PC-9 (cell line): ENCODE measurements around the gene A4GALT. TPM values are rescaled to one million over a fixed set of nuclear protein-coding genes. Genes with fewer than 3 reads are reported as not detected.
A peak's percentile ranks its signal among the peaks of the same experiment; 100 is the strongest.

ENCODE experiments used
- BruUV-seq: library from RNA; stranded (reverse); fragments of 400-500 nt; replicated peaks from 2 replicates; lab custom pipeline; 2021; lab: Mats Ljungman, UMichigan
- CTCF ChIA-PET: fragments of 300-600 bp; sonication (Branson Sonifier 250); formaldehyde crosslinking; loops from one replicate; lab custom pipeline; 2022; ENCODE audit warnings: antibody characterized with exemption; lab: Charles Lee
- POLR2A ChIA-PET: fragments of 300-600 bp; sonication (Branson Sonifier 250); formaldehyde crosslinking; loops from one replicate; lab custom pipeline; 2022; ENCODE audit warnings: antibody characterized with exemption; ENCODE audit not compliant: unreplicated experiment; lab: Charles Lee
- DNase-seq, 2 experiments: peaks; one replicate each; pipeline versions ENCODE4 v3.0.0 to v3.0.0-alpha.2; 2015 to 2022; ENCODE audit warnings: mixed read lengths in 1 of 2
- H2AFZ ChIP-seq: fragments of 200-600 bp; sonication (generic); 2 replicates; pipeline ENCODE4 v1.8.1; 2017; ENCODE audit warnings: antibody characterized with exemption
- H3F3A ChIP-seq: fragments of 200-600 bp; sonication (generic); 2 replicates; pipeline ENCODE4 v1.8.1; 2017; ENCODE audit warnings: antibody characterized with exemption, mild to moderate bottlenecking, low read depth; ENCODE audit not compliant: insufficient read depth
- H3K27ac ChIP-seq: fragments of 200-600 bp; sonication (generic); 2 replicates; pipeline ENCODE4 v1.6.1; 2016; ENCODE audit warnings: mixed run types
- H3K27me3 ChIP-seq: fragments of 200-600 bp; sonication (generic); 2 replicates; pipeline ENCODE4 v1.6.1; 2016; ENCODE audit warnings: low read depth, mixed run types; ENCODE audit not compliant: insufficient read depth
- H3K36me3 ChIP-seq: fragments of 200-600 bp; sonication (generic); 2 replicates; pipeline ENCODE4 v1.6.1; 2016; ENCODE audit warnings: low read depth, mixed run types
- H3K4me1 ChIP-seq: fragments of 200-600 bp; sonication (generic); replicated peaks from 2 replicates; pipeline ENCODE4 v1.6.1; 2016; ENCODE audit warnings: mixed run types; ENCODE audit not compliant: insufficient read depth
- H3K4me2 ChIP-seq: fragments of 200-600 bp; sonication (generic); 2 replicates; pipeline ENCODE4 v1.6.1; 2017; ENCODE audit warnings: mixed run types
- H3K4me3 ChIP-seq: fragments of 200-600 bp; sonication (generic); 2 replicates; pipeline ENCODE4 v1.6.1; 2016; ENCODE audit warnings: mixed run types
- H3K79me2 ChIP-seq: fragments of 200-600 bp; sonication (generic); 2 replicates; pipeline ENCODE4 v1.6.1; 2017; ENCODE audit warnings: low read depth, mixed run types
- H3K9me2 ChIP-seq: fragments of 200-600 bp; sonication (generic); 2 replicates; pipeline ENCODE4 v1.8.1; 2017; ENCODE audit warnings: mild to moderate bottlenecking; ENCODE audit not compliant: insufficient read depth
- H3K9me3 ChIP-seq: fragments of 200-600 bp; sonication (generic); 2 replicates; pipeline ENCODE4 v1.8.1; 2016; ENCODE audit warnings: low read depth; ENCODE audit not compliant: insufficient read depth
- H4K20me1 ChIP-seq: fragments of 200-600 bp; sonication (generic); 2 replicates; pipeline ENCODE4 v1.8.1; 2017; ENCODE audit not compliant: insufficient read depth
- EZH2 ChIP-seq: fragments of 200-600 bp; sonication (generic); IDR thresholded peaks from 2 replicates; pipeline ENCODE4 v1.8.0; 2017; ENCODE audit warnings: antibody characterized with exemption, low read depth
- intact Hi-C: fragments of 100-400 bp; cut with micrococcal nuclease; formaldehyde crosslinking; loops from one replicate; pipeline ENCODE4 v1.10.0; 2022; ENCODE audit not compliant: unreplicated experiment
- total RNA-seq: library from RNA; stranded (reverse); gene quantifications from 2 replicates; pipeline ENCODE4 v1.2.3, GENCODE V29; 2021
- TF ChIP-seq, protein P1 (sequence below): fragments of 200-600 bp; sonication (generic); conservative IDR thresholded peaks from 2 replicates; pipeline ENCODE4 v1.6.1; 2017; ENCODE audit warnings: mixed run types, antibody characterized with exemption, mild to moderate bottlenecking, moderate library complexity

Gene A4GALT
- total RNA-seq, 1 experiment from 2014 or later, result 17.1 TPM

DNA sequence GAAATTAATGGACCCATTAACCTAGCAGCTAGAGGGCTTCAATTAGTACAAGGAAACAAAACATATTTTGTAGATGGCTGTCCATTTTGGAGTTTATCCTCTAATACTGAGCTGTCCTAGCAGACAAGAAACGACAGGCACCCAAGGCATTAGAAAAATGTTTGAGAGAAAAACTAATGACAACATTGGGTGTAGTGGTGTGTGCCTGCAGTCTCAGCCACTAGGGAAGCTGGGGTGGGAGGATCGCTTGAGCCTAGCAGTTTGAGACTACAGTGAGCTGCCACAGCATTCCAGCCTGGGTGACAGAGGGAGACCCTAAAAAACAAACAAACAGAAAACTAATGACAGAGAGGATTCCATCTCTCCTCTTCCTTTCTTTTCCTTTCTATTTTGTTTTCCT is 1.5 kb downstream of the A4GALT start:
- CTCF ChIA-PET, result interaction anchor here (0.6 kb wide), 1 partner anchor 142 kb away, joined by 8 read pairs; no protein-coding TSS in a partner anchor
- no peaks in the 10 kb centered on the region for H3K36me3 ChIP-seq
- BruUV-seq, result no TSS peak
- no peak overlapping the region for H3K4me3 ChIP-seq
- no peak overlapping the region for H3K27ac ChIP-seq
- H3F3A ChIP-seq, result peaks cover 21% of the 10 kb centered on the region; the same call in 1 of the 2 replicates
- no peak for DNase-seq
- H3K4me2 ChIP-seq, result peak overlapping the region; percentile 76; the same call in 1 of the 2 replicates
- H3K9me2 ChIP-seq, result no peaks in the 10 kb centered on the region
- H3K4me1 ChIP-seq, result peaks cover 14% of the 10 kb centered on the region; the same call in 1 of the 2 replicates
- POLR2A ChIA-PET, result no interaction called here
- no peaks in the 10 kb centered on the region for H4K20me1 ChIP-seq
- peaks cover 23% of the 10 kb centered on the region for H3K27me3 ChIP-seq
- H2AFZ ChIP-seq, result no peak overlapping the region
- TF ChIP-seq EZH2, result no peak
- TF ChIP-seq, protein P1, sequence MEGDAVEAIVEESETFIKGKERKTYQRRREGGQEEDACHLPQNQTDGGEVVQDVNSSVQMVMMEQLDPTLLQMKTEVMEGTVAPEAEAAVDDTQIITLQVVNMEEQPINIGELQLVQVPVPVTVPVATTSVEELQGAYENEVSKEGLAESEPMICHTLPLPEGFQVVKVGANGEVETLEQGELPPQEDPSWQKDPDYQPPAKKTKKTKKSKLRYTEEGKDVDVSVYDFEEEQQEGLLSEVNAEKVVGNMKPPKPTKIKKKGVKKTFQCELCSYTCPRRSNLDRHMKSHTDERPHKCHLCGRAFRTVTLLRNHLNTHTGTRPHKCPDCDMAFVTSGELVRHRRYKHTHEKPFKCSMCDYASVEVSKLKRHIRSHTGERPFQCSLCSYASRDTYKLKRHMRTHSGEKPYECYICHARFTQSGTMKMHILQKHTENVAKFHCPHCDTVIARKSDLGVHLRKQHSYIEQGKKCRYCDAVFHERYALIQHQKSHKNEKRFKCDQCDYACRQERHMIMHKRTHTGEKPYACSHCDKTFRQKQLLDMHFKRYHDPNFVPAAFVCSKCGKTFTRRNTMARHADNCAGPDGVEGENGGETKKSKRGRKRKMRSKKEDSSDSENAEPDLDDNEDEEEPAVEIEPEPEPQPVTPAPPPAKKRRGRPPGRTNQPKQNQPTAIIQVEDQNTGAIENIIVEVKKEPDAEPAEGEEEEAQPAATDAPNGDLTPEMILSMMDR, result no peak
- no peaks in the 10 kb centered on the region for H3K79me2 ChIP-seq
- intact Hi-C loops, result no loop called here
- no peaks in the 10 kb centered on the region for H3K9me3 ChIP-seq

DNA sequence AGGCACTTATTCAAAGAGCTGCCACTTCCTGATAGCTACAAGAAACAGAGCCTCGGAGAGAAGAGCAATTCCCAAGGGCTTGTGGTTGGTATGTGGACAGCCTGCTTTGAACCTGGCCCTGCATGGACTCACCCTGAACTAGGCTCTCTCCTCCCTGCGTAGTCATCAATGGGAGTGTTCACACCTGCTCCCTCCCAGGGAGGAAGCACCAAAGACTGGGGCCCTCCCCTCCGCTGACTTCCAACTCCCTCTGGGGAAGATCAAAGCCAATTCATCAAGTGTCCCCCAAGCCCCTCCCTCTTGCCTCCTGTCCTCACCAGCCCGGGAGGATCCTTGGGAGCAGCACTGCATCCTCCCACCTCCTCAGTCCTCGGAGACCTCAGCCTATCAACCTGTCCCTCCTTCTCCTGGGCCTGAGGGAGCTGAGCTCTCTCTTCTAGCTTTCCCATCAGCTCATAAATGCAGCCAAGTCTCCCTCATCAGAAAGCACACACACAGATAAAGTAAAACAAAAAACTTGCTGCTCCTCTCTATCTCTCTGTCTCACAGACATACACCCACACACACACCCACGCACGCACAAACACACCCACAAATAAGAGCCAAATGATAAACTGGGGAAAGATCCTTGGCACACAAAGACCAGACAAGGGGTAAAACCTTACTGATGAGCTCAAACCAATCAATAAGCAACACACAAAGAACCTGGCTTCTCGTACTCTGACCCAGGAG is 3.3 kb downstream of the A4GALT start:
- H3F3A ChIP-seq, result peaks cover 21% of the 10 kb centered on the region; the same call in 1 of the 2 replicates
- no peaks in the 10 kb centered on the region for H3K9me2 ChIP-seq
- H3K36me3 ChIP-seq, result no peaks in the 10 kb centered on the region
- POLR2A ChIA-PET, result interaction anchor here (0.5 kb wide), 2 partner anchors 1425 to 1530 kb away, joined by 4 to 7 read pairs; no protein-coding TSS in a partner anchor
- H3K4me1 ChIP-seq, result peaks cover 14% of the 10 kb centered on the region; the same call in 1 of the 2 replicates
- H3K4me3 ChIP-seq, result no peak overlapping the region
- H3K79me2 ChIP-seq, result no peaks in the 10 kb centered on the region
- TF ChIP-seq, protein P1, result no peak
- CTCF ChIA-PET, result no interaction called here
- no peaks in the 10 kb centered on the region for H4K20me1 ChIP-seq
- peaks cover 23% of the 10 kb centered on the region for H3K27me3 ChIP-seq
- H2AFZ ChIP-seq, result no peak overlapping the region
- no peaks in the 10 kb centered on the region for H3K9me3 ChIP-seq
- H3K27ac ChIP-seq, result no peak overlapping the region
- DNase-seq, result peak in 1 of 2 experiments; percentile 25
- H3K4me2 ChIP-seq, result no peak overlapping the region
- intact Hi-C loops, result no loop called here
- no TSS peak for BruUV-seq

DNA sequence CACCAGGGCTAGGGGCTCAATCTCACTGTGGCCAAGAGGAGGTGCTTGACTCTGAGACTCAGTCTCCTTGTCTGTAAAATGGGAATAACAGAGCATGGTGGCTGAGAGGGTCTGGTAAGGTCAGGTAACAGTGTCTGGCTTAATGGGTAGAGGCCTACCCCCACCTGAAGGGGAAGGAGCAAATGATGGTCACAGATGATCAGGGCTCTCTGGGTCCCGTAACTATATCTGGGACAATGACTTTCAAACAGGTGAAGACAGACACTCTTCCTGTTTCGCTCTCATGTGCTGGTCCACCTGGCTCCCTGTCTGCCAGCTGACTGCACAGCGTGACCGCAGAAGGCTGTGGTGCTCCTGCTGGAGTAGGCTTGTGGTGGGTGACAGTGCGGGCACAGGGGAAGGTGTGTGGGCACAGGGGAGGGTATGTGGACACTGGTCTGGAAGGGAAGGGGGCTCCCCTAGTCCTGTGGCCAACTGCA is 4.0 kb downstream of the A4GALT start:
- Histone ChIP-seq H4K20me1 (no peaks in the 10 kb centered on the region), H3K4me1 (peaks cover 14% of the 10 kb centered on the region; the same call in 1 of the 2 replicates), H3K9me3 (no peaks in the 10 kb centered on the region), H2AFZ (no peak overlapping the region), H3K27me3 (peaks cover 21% of the 10 kb centered on the region), H3K4me2 (no peak overlapping the region), H3K4me3 (no peak overlapping the region), H3K9me2 (no peaks in the 10 kb centered on the region), H3F3A (peaks cover 21% of the 10 kb centered on the region; the same call in 1 of the 2 replicates), H3K36me3 (no peaks in the 10 kb centered on the region), H3K27ac (no peak overlapping the region), H3K79me2 (no peaks in the 10 kb centered on the region)
- intact Hi-C loops, result no loop called here
- BruUV-seq, result no TSS peak
- TF ChIP-seq, protein P1, result no peak
- TF ChIP-seq EZH2, result no peak
- POLR2A ChIA-PET, result interaction anchor here (0.5 kb wide), 1 partner anchor 1424 kb away, joined by 4 read pairs; no protein-coding TSS in a partner anchor
- no peak for DNase-seq
- CTCF ChIA-PET, result no interaction called here
